Glutamatergic neuron (in vitro differentiated cells): Measurements from ENCODE around the gene PSME3IP1. TPM values are rescaled to one million over a fixed set of nuclear protein-coding genes. Genes with fewer than 3 reads are reported as not detected.

ENCODE experiments used
- DNase-seq: peaks from one replicate; pipeline ENCODE4 v3.0.0; 2022
- H3K27ac Mint-ChIP-seq: one replicate; pipeline ENCODE4 v1.8.0; 2020; ENCODE audit warnings: mild to moderate bottlenecking, mixed read lengths, inconsistent platforms; ENCODE audit not compliant: unreplicated experiment
- H3K27me3 Mint-ChIP-seq: one replicate; pipeline ENCODE4 v1.8.0; 2020; ENCODE audit warnings: mild to moderate bottlenecking, moderate library complexity, mixed read lengths, inconsistent platforms; ENCODE audit not compliant: unreplicated experiment
- H3K36me3 Mint-ChIP-seq: one replicate; pipeline ENCODE4 v1.8.0; 2020; ENCODE audit warnings: mild to moderate bottlenecking, mixed read lengths, inconsistent platforms; ENCODE audit not compliant: unreplicated experiment
- H3K4me1 Mint-ChIP-seq: one replicate; pipeline ENCODE4 v1.8.0; 2020; ENCODE audit warnings: mild to moderate bottlenecking, low read depth, mixed read lengths, inconsistent platforms; ENCODE audit not compliant: unreplicated experiment
- H3K4me3 Mint-ChIP-seq: one replicate; pipeline ENCODE4 v1.8.0; 2020; ENCODE audit warnings: mild to moderate bottlenecking, mixed read lengths, inconsistent platforms; ENCODE audit not compliant: unreplicated experiment
- H3K9me3 Mint-ChIP-seq: one replicate; pipeline ENCODE4 v1.8.0; 2020; ENCODE audit warnings: mild to moderate bottlenecking, moderate library complexity, mixed read lengths, inconsistent platforms; ENCODE audit not compliant: unreplicated experiment
- CTCF ChIP-seq: fragments of 200-600 bp; sonication (generic); IDR thresholded peaks from one replicate; pipeline ENCODE4 v1.5.0; 2021; ENCODE audit not compliant: partially characterized antibody, unreplicated experiment
- total RNA-seq: library from RNA; stranded (reverse); fragmentation: NEBNext Ultra II Directional; extraction: Animal tissue kit (Norgen Biotek cat#: 25700); gene quantifications from one replicate; pipeline ENCODE4 v1.2.1, GENCODE V29; 2021; ENCODE audit not compliant: unreplicated experiment

The PSME3IP1 gene
- total RNA-seq, 1 donor from 2014 or later: 124 TPM

GRCh38 chr16:57186872-57187854 is 1.3 kb upstream of the PSME3IP1 start:
- Mint-ChIP-seq H3K27me3 (peaks cover 13% of the 10 kb centered on the region), H3K4me1 (peaks cover 21% of the 10 kb centered on the region), H3K9me3 (peaks cover 15% of the 10 kb centered on the region), H3K27ac (peak overlapping the region; percentile 99), H3K4me3 (peak overlapping the region; percentile 100), H3K36me3 (no peaks in the 10 kb centered on the region)
- no peak for TF ChIP-seq CTCF
- DNase-seq: peak; percentile 26

GRCh38 chr16:57185446-57185944 is 344 bp downstream of the PSME3IP1 start:
- Mint-ChIP-seq H3K27ac (peak overlapping the region; percentile 99), H3K4me3 (peak overlapping the region; percentile 100), H3K4me1 (peaks cover 19% of the 10 kb centered on the region), H3K36me3 (no peaks in the 10 kb centered on the region), H3K27me3 (peaks cover 13% of the 10 kb centered on the region), H3K9me3 (peaks cover 15% of the 10 kb centered on the region)
- no peak for TF ChIP-seq CTCF
- DNase-seq: no peak

GRCh38 chr16:57184887-57185445 is 873 bp downstream of the PSME3IP1 start:
- no peaks in the 10 kb centered on the region for H3K36me3 Mint-ChIP-seq
- TF ChIP-seq CTCF: no peak
- H3K27ac Mint-ChIP-seq: peak overlapping the region; percentile 99
- H3K4me3 Mint-ChIP-seq: peak overlapping the region; percentile 100
- no peak for DNase-seq
- H3K27me3 Mint-ChIP-seq: peaks cover 13% of the 10 kb centered on the region
- H3K4me1 Mint-ChIP-seq: peaks cover 19% of the 10 kb centered on the region
- H3K9me3 Mint-ChIP-seq: peaks cover 15% of the 10 kb centered on the region

- H3K9me3 Mint-ChIP-seq: peaks cover 15% of the 10 kb centered on the region
- no peak overlapping the region for H3K27ac Mint-ChIP-seq
- no peak for TF ChIP-seq CTCF
- DNase-seq: no peak
- no peaks in the 10 kb centered on the region for H3K36me3 Mint-ChIP-seq
- peak overlapping the region; percentile 100 for H3K4me3 Mint-ChIP-seq
- peaks cover 15% of the 10 kb centered on the region for H3K27me3 Mint-ChIP-seq
- peaks cover 19% of the 10 kb centered on the region for H3K4me1 Mint-ChIP-seq
Measured at GRCh38 chr16:57184113-57184512, 1.7 kb downstream of the PSME3IP1 start.
